HG03139 (cell line): ENCODE measurements around the gene SHISA6.

Experiments
- ATAC-seq: cut with Tn5 transposase; IDR thresholded peaks from one replicate; pipeline ENCODE4 v1.9.1; 2021; ENCODE audit not compliant: unreplicated experiment

SHISA6 gene

GRCh38 chr17:11514565-11514964, 273.6 kb downstream of the SHISA6 start:
- no peak for ATAC-seq

GRCh38 chr17:11514981-11515680, 274.1 kb downstream of the SHISA6 start:
- no peak for ATAC-seq

DNA sequence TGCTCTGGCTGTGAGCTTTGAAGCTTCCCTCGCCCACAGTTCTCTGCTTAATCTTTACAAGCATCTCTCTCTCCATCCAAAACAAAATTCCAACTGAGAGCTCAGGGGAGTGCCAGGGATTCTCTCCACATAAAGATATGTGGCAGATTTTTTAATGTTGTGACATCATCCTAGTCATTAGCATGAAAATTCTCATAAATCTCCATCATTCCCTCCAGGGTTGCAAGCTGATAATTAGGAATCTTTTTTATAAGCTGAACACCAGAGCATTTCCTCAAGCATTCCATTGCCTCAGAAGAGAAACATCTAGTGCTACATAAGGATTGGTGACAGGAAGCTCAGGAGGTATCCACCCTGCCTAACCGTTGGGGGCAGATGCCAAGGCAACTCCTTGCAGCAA, 274.9 kb downstream of the SHISA6 start:
- no peak for ATAC-seq

GRCh38 chr17:11535231-11535630, 294.2 kb downstream of the SHISA6 start:
- no peak for ATAC-seq

- no peak for ATAC-seq
Measured at GRCh38 chr17:11538366-11538765, 297.4 kb downstream of the SHISA6 start.

GRCh38 chr17:11539637-11540036, 298.6 kb downstream of the SHISA6 start:
- ATAC-seq, result no peak

GRCh38 chr17:11545002-11545401, 304.0 kb downstream of the SHISA6 start:
- no peak for ATAC-seq

- no peak for ATAC-seq
Measured at GRCh38 chr17:11545696-11546095, 304.7 kb downstream of the SHISA6 start.

DNA sequence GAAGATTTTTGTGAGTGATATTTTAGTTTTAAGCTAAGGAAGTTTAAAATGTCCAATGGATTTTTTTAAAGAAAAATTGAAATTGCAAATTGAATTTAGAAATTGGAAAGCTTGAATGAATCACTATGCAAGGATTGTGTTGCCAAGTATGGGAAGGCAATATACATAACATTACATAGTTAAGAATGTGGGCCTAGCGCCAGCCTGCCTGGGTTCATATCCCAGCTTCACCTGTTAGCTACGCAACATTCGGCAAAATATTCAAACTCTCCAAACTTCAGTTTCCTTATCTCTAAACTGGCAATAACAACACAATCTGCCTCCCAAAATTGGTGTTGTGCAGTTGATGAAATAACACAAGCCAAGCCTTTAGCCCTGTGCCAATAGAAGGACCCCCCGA, 306.8 kb downstream of the SHISA6 start:
- no peak for ATAC-seq

DNA sequence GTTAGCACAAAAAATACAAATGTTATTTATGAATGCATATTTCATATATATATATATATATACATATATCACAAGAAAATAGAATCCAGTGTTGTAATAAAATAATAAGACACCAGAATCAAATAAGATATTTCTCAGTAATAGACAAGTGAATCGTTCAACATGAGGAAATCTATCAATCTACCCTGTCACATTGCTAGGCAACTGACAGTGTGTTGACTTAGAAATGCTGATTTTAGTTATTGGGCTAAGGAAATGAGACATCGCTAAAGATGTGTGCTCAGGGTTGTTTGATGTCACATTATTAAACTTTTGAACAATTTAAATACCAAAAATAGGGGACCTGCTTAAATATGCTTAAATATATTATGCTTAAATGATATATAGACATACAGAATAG, 307.4 kb downstream of the SHISA6 start:
- ATAC-seq, result no peak

- no peak for ATAC-seq
Measured at GRCh38 chr17:11550431-11550830, 309.4 kb downstream of the SHISA6 start.

- no peak for ATAC-seq
Measured at GRCh38 chr17:11551442-11551841, 310.4 kb downstream of the SHISA6 start.

GRCh38 chr17:11553135-11553534, 312.1 kb downstream of the SHISA6 start:
- ATAC-seq, result no peak

DNA sequence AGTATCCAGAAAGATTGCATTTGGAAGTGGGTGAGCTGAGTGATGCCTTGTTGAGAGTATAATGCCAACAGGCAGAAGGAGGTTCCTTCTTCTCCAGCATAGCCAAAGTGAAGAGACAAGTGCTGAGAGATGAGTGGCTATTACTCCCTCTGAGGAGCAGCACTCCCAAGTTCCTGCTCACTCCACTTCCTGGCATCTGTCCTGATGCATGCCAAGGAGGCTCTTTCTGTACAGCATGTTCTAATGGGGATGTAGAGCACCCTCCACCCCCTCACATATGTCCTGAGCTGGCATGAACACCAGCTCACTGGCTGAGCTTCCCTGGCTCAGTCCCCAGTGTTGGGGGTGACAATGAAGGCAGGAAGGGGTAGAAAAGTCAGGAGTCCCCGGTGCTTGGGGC, 313.0 kb downstream of the SHISA6 start:
- ATAC-seq, result no peak

GRCh38 chr17:11554542-11554941, 313.5 kb downstream of the SHISA6 start:
- no peak for ATAC-seq

- ATAC-seq, result no peak
Measured at GRCh38 chr17:11555530-11555929, 314.5 kb downstream of the SHISA6 start.

GRCh38 chr17:11557727-11558452, 316.9 kb downstream of the SHISA6 start:
- ATAC-seq, result no peak

- no peak for ATAC-seq
Measured at GRCh38 chr17:11558681-11559234, 317.7 kb downstream of the SHISA6 start.

DNA sequence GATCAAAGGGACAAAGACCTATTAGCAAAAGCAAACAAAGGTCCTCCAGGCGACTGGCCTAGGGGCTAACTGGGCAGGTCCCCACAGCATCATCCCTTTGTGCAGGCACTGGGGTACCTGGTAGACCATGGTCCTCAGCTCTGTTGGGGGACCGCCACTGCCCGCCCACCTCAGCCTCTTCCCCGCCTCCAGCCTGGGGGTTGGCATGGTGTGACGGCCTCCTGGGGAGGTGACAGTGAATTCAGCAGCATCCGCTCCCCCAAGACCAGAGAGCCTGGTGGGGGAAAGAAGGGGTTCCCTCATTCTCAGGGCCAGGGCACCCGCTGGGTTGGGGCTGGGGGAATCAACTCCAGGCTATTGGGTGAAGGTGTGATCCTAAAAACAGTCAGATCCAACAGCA, 318.6 kb downstream of the SHISA6 start:
- no peak for ATAC-seq

GRCh38 chr17:11561281-11561680, 320.3 kb downstream of the SHISA6 start:
- no peak for ATAC-seq

- no peak for ATAC-seq
Measured at GRCh38 chr17:11561702-11562101, 320.7 kb downstream of the SHISA6 start.
